GM12801 (cell line): ENCODE measurements around the gene IMPA2.
A peak's percentile ranks its signal among the peaks of the same experiment; 100 is the strongest.

Experiments
- CTCF ChIP-seq: IDR thresholded peaks from one replicate; pipeline ENCODE4 v1.5.1; 2011; ENCODE audit warnings: control low read depth; ENCODE audit not compliant: insufficient read length; ENCODE audit errors: extremely low read depth

The IMPA2 gene

GRCh38 chr18:11994336-11994702, 13.0 kb downstream of the IMPA2 start:
- TF ChIP-seq CTCF, result no peak

GRCh38 chr18:11994703-11995444, 13.6 kb downstream of the IMPA2 start:
- no peak for TF ChIP-seq CTCF

GRCh38 chr18:11995445-11996189, 14.3 kb downstream of the IMPA2 start:
- TF ChIP-seq CTCF, result peak; percentile 40

- TF ChIP-seq CTCF, result no peak
Measured at GRCh38 chr18:11996190-11996754, 15.0 kb downstream of the IMPA2 start.

- no peak for TF ChIP-seq CTCF
Measured at GRCh38 chr18:11996907-11997306, 15.6 kb downstream of the IMPA2 start.

GRCh38 chr18:11997466-11997865, 16.2 kb downstream of the IMPA2 start:
- no peak for TF ChIP-seq CTCF

GRCh38 chr18:11998193-11998592, 16.9 kb downstream of the IMPA2 start:
- no peak for TF ChIP-seq CTCF
